SK-N-SH treated with all-trans-retinoic acid at 6 μM for 48 hours (cell line): ENCODE measurements around the gene DDX54.

Source experiments
- CSDC2 ChIP-seq: fragments of 250-450 bp; sonication (Bioruptor Pico); IDR thresholded peaks from 2 replicates; pipeline ENCODE4 v1.5.0; 2020; ENCODE audit warnings: mild to moderate bottlenecking, moderate library complexity
- GLIS3 ChIP-seq: fragments of 250-450 bp; sonication (Bioruptor Pico); IDR thresholded peaks from 2 replicates; pipeline ENCODE4 v1.5.0; 2020; ENCODE audit warnings: mild to moderate bottlenecking, moderate library complexity
- OSR1 ChIP-seq: fragments of 250-450 bp; sonication (Bioruptor Pico); IDR thresholded peaks from 2 replicates; pipeline ENCODE4 v1.8.0; 2022; ENCODE audit warnings: moderate library complexity, mild to moderate bottlenecking, inconsistent platforms
- PPARA ChIP-seq: fragments of 250-450 bp; sonication (Bioruptor Pico); IDR thresholded peaks from 2 replicates; pipeline ENCODE4 v1.5.0; 2020; ENCODE audit warnings: mild to moderate bottlenecking, borderline replicate concordance
- RARB ChIP-seq: fragments of 250-450 bp; sonication (Bioruptor Pico); IDR thresholded peaks from 2 replicates; pipeline ENCODE4 v1.8.0; 2021; ENCODE audit warnings: mild to moderate bottlenecking, moderate library complexity
- TCF4 ChIP-seq: fragments of 250-450 bp; sonication (Bioruptor Pico); IDR thresholded peaks from 2 replicates; pipeline ENCODE4 v1.8.0; 2021; ENCODE audit warnings: mild to moderate bottlenecking, moderate library complexity, borderline replicate concordance
- ZC3H10 ChIP-seq: fragments of 250-450 bp; sonication (Bioruptor Pico); IDR thresholded peaks from 2 replicates; pipeline ENCODE4 v1.5.1; 2021; ENCODE audit warnings: mild to moderate bottlenecking, moderate library complexity
- ZFP3 ChIP-seq: fragments of 250-450 bp; sonication (Bioruptor Pico); IDR thresholded peaks from 2 replicates; pipeline ENCODE4 v1.5.0; 2020; ENCODE audit warnings: mild to moderate bottlenecking, moderate library complexity
- ZFP30 ChIP-seq: fragments of 450-650 bp; formaldehyde crosslinking; IDR thresholded peaks from 2 replicates; pipeline ENCODE4 v1.5.0; 2022; ENCODE audit warnings: mild to moderate bottlenecking, moderate library complexity
- ZNF8 ChIP-seq: fragments of 450-650 bp; formaldehyde crosslinking; IDR thresholded peaks from 2 replicates; pipeline ENCODE4 v1.5.0; 2020; ENCODE audit warnings: mild to moderate bottlenecking, moderate library complexity
- TF ChIP-seq, protein P1 (sequence below): fragments of 250-450 bp; sonication (Bioruptor Pico); IDR thresholded peaks from 2 replicates; pipeline ENCODE4 v1.5.0; 2020; ENCODE audit warnings: mild to moderate bottlenecking, moderate library complexity
- TF ChIP-seq, protein P2 (sequence below): fragments of 250-450 bp; sonication (Bioruptor Pico); IDR thresholded peaks from 2 replicates; pipeline ENCODE4 v1.5.1; 2021; ENCODE audit warnings: mild to moderate bottlenecking, moderate library complexity
- TF ChIP-seq, protein P3 (sequence below): fragments of 250-450 bp; sonication (Bioruptor Pico); IDR thresholded peaks from 2 replicates; pipeline ENCODE4 v1.5.1; 2020; ENCODE audit warnings: low read depth, mild to moderate bottlenecking, moderate library complexity
- TF ChIP-seq, protein P4 (sequence below): fragments of 250-450 bp; sonication (Bioruptor Pico); IDR thresholded peaks from 2 replicates; pipeline ENCODE4 v1.8.0; 2020; ENCODE audit warnings: mild to moderate bottlenecking, moderate library complexity, borderline replicate concordance

DNA sequence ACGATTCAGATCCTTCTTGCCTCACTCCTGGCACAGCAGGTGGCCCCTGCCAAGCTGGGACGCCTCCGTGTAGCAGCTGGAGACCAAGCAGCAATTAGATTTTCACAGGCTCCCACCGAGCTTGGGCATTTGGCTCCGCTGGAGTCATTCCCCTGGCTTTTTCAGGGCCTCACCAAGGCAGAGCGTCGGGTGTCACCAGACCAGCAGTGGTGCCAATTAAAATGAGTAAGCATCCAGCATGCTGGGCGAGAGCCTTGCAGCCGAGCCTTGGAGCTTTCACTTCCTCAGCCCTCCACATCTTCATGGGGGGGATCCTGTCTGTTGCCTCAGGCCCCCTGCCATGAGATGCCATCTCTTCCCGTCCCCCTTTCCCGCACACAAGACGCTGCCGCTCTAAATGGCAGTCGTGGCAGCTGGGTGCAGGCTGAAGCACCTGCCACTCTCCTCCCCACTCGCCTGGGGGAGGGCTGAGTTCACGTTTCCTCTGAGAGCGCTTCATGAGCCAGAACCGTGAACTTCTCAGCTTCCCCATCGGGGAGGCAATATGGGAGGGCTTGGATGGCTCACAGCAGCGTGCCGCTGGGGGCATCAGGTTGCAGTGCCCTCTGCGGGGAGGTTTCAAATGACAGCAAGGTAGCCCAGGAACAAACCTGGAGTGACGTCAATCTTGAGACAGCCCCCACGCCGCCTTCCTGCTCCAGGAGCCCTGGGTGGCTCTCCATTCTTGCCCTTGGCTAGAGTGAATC, 47.7 kb upstream of the DDX54 start:
- TF ChIP-seq, protein P1, sequence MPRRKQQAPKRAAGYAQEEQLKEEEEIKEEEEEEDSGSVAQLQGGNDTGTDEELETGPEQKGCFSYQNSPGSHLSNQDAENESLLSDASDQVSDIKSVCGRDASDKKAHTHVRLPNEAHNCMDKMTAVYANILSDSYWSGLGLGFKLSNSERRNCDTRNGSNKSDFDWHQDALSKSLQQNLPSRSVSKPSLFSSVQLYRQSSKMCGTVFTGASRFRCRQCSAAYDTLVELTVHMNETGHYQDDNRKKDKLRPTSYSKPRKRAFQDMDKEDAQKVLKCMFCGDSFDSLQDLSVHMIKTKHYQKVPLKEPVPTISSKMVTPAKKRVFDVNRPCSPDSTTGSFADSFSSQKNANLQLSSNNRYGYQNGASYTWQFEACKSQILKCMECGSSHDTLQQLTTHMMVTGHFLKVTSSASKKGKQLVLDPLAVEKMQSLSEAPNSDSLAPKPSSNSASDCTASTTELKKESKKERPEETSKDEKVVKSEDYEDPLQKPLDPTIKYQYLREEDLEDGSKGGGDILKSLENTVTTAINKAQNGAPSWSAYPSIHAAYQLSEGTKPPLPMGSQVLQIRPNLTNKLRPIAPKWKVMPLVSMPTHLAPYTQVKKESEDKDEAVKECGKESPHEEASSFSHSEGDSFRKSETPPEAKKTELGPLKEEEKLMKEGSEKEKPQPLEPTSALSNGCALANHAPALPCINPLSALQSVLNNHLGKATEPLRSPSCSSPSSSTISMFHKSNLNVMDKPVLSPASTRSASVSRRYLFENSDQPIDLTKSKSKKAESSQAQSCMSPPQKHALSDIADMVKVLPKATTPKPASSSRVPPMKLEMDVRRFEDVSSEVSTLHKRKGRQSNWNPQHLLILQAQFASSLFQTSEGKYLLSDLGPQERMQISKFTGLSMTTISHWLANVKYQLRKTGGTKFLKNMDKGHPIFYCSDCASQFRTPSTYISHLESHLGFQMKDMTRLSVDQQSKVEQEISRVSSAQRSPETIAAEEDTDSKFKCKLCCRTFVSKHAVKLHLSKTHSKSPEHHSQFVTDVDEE (CRISPR knock-in tag): no peak
- TF ChIP-seq ZFP3 (CRISPR knock-in tag): no peak
- no peak for TF ChIP-seq OSR1
- TF ChIP-seq, protein P2, sequence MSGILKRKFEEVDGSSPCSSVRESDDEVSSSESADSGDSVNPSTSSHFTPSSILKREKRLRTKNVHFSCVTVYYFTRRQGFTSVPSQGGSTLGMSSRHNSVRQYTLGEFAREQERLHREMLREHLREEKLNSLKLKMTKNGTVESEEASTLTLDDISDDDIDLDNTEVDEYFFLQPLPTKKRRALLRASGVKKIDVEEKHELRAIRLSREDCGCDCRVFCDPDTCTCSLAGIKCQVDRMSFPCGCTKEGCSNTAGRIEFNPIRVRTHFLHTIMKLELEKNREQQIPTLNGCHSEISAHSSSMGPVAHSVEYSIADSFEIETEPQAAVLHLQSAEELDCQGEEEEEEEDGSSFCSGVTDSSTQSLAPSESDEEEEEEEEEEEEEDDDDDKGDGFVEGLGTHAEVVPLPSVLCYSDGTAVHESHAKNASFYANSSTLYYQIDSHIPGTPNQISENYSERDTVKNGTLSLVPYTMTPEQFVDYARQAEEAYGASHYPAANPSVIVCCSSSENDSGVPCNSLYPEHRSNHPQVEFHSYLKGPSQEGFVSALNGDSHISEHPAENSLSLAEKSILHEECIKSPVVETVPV (CRISPR knock-in tag): no peak
- no peak for TF ChIP-seq GLIS3 (CRISPR knock-in tag)
- TF ChIP-seq ZC3H10 (CRISPR knock-in tag): no peak
- TF ChIP-seq CSDC2 (CRISPR knock-in tag): no peak
- TF ChIP-seq, protein P3, sequence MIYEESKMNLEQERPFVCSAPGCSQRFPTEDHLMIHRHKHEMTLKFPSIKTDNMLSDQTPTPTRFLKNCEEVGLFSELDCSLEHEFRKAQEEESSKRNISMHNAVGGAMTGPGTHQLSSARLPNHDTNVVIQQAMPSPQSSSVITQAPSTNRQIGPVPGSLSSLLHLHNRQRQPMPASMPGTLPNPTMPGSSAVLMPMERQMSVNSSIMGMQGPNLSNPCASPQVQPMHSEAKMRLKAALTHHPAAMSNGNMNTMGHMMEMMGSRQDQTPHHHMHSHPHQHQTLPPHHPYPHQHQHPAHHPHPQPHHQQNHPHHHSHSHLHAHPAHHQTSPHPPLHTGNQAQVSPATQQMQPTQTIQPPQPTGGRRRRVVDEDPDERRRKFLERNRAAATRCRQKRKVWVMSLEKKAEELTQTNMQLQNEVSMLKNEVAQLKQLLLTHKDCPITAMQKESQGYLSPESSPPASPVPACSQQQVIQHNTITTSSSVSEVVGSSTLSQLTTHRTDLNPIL (CRISPR knock-in tag): no peak
- TF ChIP-seq, protein P4, sequence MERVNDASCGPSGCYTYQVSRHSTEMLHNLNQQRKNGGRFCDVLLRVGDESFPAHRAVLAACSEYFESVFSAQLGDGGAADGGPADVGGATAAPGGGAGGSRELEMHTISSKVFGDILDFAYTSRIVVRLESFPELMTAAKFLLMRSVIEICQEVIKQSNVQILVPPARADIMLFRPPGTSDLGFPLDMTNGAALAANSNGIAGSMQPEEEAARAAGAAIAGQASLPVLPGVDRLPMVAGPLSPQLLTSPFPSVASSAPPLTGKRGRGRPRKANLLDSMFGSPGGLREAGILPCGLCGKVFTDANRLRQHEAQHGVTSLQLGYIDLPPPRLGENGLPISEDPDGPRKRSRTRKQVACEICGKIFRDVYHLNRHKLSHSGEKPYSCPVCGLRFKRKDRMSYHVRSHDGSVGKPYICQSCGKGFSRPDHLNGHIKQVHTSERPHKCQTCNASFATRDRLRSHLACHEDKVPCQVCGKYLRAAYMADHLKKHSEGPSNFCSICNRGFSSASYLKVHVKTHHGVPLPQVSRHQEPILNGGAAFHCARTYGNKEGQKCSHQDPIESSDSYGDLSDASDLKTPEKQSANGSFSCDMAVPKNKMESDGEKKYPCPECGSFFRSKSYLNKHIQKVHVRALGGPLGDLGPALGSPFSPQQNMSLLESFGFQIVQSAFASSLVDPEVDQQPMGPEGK (CRISPR knock-in tag): no peak
- no peak for TF ChIP-seq PPARA (CRISPR knock-in tag)
- no peak for TF ChIP-seq ZFP30 (CRISPR knock-in tag)
- no peak for TF ChIP-seq TCF4 (CRISPR knock-in tag)
- TF ChIP-seq ZNF8 (CRISPR knock-in tag): no peak
- TF ChIP-seq RARB (CRISPR knock-in tag): no peak
